ENCODE measurements around the gene ARRDC5. TPM values are rescaled to one million over a fixed set of nuclear protein-coding genes. Genes with fewer than 3 reads are reported as not detected.
"Not testable (repeated sequence)": the region's sequence is repeated elsewhere in the genome, so short reads cannot be mapped to it uniquely, and the experiment has no call there.

The ARRDC5 gene
- total RNA-seq, 1 donor from 2014 or later: not detected

DNA sequence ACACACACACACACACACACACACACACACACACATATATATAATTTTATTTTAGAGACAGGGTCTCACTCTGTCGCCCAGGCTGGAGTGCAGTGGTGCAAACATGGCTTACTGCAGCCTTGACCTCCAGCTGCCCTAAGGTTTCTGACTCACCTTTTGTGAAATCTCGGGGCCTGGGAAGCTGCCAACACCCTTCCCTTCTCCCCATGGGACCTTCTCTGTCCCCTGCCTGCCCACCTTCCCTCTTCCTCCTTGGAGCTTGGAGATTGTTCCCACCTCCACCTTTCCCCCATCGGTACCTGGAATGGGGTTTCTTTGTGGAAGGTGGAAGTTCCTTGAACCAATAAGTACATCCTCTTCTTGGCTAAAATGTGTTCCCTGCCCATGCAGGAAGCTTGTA is 6.3 kb downstream of the ARRDC5 start:
- TF ChIP-seq, protein P1, sequence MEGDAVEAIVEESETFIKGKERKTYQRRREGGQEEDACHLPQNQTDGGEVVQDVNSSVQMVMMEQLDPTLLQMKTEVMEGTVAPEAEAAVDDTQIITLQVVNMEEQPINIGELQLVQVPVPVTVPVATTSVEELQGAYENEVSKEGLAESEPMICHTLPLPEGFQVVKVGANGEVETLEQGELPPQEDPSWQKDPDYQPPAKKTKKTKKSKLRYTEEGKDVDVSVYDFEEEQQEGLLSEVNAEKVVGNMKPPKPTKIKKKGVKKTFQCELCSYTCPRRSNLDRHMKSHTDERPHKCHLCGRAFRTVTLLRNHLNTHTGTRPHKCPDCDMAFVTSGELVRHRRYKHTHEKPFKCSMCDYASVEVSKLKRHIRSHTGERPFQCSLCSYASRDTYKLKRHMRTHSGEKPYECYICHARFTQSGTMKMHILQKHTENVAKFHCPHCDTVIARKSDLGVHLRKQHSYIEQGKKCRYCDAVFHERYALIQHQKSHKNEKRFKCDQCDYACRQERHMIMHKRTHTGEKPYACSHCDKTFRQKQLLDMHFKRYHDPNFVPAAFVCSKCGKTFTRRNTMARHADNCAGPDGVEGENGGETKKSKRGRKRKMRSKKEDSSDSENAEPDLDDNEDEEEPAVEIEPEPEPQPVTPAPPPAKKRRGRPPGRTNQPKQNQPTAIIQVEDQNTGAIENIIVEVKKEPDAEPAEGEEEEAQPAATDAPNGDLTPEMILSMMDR (conservative IDR thresholded peaks at IDR 0.05; ENCODE audit: low read depth, low read length): no peak
- DNase-seq (ENCODE audit: low read depth): no peak
- no peak overlapping the region for H3K4me3 ChIP-seq (ENCODE audit: low read depth, low read length)

DNA sequence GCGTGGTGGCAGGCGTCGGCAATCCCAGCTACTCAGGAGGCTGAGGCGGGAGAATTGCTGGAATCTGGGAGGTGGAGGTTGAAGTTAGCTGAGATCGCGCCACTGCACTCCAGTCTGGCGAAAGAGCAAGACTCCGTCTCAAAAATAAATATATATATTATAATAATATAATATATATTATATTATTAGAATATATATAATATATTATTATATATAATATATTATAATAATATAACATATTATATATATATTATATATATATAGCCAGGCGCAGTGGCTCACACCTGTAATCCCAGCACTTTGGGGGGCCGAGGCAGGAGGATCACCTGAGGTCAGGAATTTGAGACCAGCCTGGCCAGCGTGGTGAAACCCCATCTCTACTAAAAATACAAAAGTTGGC is 9.7 kb downstream of the ARRDC5 start:
- H3K4me3 ChIP-seq (ENCODE audit: low read depth, low read length); DNase-seq (ENCODE audit: low read depth): not testable (repeated sequence)

GRCh38 chr19:4891066-4891465 is 11.6 kb downstream of the ARRDC5 start:
- no peak for DNase-seq (ENCODE audit: low read depth)
- TF ChIP-seq, protein P1 (conservative IDR thresholded peaks at IDR 0.05; ENCODE audit: low read depth, low read length): no peak

DNA sequence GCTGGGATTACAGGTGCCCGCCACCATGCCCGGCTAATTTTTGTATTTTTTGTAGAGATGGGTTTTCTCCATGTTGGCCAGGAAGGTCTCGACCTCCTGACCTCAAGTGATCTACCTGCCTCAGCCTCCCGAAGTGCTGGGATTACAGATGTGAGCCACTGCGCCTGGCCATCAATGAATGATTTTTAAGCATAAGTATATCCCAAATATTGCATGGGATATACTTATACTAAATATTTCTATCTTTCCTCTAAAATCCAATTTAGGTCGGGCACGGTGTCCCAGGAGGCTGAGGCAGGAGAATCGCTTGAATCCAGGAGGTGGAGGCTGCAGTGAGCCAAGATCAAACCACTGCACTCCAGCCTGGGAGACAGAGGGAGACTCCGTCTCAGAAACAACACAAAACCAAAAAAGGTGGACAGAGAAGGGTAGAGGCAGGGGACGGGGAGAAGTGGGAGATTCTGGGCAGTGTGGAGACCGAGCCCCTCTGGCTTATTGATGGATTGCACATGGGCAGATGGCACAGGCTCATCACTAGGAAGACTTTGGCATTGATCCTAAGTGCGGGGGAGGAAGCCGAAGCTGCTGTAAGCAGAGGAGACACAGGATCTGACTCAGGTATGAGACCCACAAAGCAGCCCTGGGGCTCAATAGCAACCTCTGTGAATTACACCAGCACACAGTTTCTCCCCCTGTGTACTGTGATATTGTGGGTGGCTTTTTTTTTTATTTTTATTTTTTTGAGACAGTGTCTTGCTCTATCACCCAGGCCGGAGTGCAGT is 13.5 kb downstream of the ARRDC5 start:
- TF ChIP-seq, protein P1 (conservative IDR thresholded peaks at IDR 0.05; ENCODE audit: low read depth, low read length): no peak
- DNase-seq (ENCODE audit: low read depth): no peak
- H3K4me3 ChIP-seq (ENCODE audit: low read depth, low read length): no peak overlapping the region

More at GRCh38 chr19:4891066-4891465, 11.6 kb downstream of the ARRDC5 start:
- no peak overlapping the region for H3K4me3 ChIP-seq (ENCODE audit: low read depth, low read length)

GRCh38 chr19:4887803-4888202 is 14.9 kb downstream of the ARRDC5 start:
- DNase-seq (ENCODE audit: low read depth); H3K4me3 ChIP-seq (ENCODE audit: low read depth, low read length): not testable (repeated sequence)

DNA sequence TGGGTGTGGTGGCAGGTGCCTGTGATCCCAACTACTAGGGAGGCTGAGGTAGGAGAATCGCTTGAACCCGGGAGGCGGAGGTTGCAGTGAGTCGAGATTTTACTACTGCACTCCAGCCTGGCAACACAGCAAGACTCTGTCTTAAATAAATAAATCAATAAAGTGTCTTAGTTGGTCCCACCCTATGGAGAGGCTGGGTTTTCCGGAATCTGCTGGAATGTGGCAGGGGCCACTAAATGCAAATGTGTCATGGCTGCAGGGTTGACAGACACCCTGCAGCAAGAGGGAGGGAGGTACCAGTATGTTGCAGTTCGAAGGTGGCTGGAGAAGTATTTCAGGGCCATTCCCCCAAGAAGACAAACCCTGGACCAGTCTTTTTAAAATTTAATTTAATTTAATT is 17.7 kb downstream of the ARRDC5 start:
- DNase-seq (ENCODE audit: low read depth); H3K4me3 ChIP-seq (ENCODE audit: low read depth, low read length): not testable (repeated sequence)

- DNase-seq (ENCODE audit: low read depth); H3K4me3 ChIP-seq (ENCODE audit: low read depth, low read length): not testable (repeated sequence)
Measured at GRCh38 chr19:4882874-4883273, 19.8 kb downstream of the ARRDC5 start.

DNA sequence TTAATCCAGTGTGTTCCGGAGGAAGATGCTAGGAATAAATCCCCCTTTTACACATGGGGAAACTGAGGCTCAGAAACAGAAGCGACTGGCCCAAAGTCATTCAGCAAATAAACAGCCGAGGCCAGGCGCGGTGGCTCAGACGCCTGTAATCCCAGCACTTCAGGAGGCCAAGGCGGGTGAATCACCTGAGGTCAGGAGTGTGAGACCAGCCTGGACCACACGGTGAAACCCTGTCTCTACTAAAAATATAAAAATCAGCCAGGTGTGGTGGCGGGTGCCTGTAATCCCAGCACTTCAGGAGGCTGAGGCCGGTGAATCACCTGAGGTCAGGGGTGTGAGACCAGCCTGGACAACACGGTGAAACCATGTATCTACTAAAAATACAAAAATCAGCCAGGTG is 23.7 kb downstream of the ARRDC5 start:
- TF ChIP-seq, protein P1 (conservative IDR thresholded peaks at IDR 0.05; ENCODE audit: low read depth, low read length): no peak
- DNase-seq (ENCODE audit: low read depth): no peak

GRCh38 chr19:4878491-4878968 is 24.2 kb downstream of the ARRDC5 start:
- TF ChIP-seq, protein P1 (conservative IDR thresholded peaks at IDR 0.05; ENCODE audit: low read depth, low read length): no peak
- no peak overlapping the region for H3K4me3 ChIP-seq (ENCODE audit: low read depth, low read length)
- no peak for DNase-seq (ENCODE audit: low read depth)

More for the DNA sequence above, 23.7 kb downstream of the ARRDC5 start:
- H3K4me3 ChIP-seq (ENCODE audit: low read depth, low read length): no peak overlapping the region
